Activated CD8-positive, alpha-beta memory T cell treated with anti-CD3 and anti-CD28 coated beads for 1 hour (primary cell): ENCODE data around the gene FLYWCH2.

Source experiments
- DNase-seq, 2 donors: peaks; one replicate each; pipeline ENCODE4 v3.0.0-alpha.2; 2020; ENCODE audit warnings: low read depth in 1 of 2; ENCODE audit errors: extremely low read depth in 1 of 2

The FLYWCH2 gene, protein sequence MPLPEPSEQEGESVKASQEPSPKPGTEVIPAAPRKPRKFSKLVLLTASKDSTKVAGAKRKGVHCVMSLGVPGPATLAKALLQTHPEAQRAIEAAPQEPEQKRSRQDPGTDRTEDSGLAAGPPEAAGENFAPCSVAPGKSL

DNA sequence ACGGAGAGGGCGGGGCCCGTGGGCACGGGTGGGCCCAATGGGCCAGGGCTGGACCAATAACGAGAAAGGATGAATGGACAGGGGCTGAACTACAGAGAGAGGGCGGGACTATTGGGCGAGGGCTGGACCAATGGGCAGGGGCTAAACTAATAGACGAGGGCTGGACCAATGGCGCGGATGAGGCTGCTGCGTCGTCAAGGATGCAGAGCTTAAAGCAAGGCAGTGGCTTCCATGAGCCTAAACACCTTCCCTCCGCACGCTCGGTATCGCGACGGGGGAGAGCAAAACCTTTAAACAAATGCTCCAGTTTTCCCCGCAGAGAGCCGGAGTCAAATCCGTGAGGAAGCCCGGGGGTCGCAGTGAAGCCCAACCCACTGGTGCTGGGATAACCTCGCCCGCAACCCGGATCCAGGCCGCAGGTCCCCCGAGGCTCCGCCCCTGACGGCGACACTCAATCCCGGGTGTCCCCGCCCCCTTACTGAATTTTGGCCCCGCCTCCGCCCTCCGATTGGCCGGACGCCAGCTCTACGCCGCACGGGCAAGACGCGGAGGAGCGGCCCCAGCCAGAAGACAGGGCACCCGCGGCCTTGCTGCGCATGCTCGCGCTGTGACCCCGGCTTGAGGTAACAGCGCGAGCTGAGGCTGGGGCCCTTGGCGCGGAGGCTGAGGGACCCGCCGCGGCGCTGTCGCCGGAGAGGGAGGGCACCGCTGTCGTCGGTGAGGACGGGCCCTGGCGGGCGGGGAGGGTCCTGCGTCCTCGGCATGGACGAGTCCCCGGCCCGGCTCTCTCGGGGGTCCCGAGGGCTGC, at the start of gene FLYWCH2:
TSS of gene FLYWCH2 (plus strand) at position 566 of the 808 bp plus-strand sequence. CDS start 13,235 bp downstream, outside the sequence.
- DNase-seq = peak; percentile 98 to 99

DNA sequence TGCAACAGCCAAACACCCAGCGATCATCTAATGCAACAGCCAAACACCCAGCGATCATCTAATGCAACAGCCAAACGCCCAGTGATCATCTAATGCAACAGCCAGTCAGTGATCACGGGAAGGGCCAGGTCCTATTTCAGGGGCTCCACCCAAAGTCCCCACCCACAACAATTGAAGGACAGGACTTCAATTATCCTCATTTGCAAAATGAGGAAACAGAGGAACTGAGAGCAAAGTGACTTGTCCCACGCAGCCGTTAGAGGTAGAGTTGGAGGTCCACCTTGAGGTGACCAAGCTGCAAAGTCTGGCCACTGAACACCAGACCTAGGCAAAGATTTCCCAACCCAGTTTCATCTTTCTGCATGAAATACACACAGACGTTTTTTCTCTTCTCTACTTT, 49.2 kb upstream of the FLYWCH2 start:
- DNase-seq = no peak

DNA sequence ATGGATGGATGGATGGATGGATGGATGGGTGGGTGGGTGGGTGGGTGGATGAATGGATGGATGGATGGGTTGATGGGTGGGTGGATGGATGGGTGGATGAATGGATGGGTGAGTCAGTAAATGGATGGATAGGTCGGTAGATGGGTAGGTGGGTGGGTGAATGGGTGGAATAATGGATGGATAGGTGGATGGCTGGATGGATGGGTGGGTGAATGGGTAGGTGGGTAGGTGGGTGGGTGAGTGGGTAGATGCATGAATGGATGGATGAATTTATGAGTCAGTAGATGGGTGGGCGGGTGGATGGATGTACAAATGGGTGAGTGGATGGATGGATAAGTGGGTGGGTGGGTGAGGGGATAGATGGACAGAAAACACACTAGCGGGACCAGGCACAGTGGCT, 48.0 kb upstream of the FLYWCH2 start:
- no peak for DNase-seq

- no peak for DNase-seq
Observed at GRCh38 chr16:2835638-2836493, 47.1 kb upstream of the FLYWCH2 start.

DNA sequence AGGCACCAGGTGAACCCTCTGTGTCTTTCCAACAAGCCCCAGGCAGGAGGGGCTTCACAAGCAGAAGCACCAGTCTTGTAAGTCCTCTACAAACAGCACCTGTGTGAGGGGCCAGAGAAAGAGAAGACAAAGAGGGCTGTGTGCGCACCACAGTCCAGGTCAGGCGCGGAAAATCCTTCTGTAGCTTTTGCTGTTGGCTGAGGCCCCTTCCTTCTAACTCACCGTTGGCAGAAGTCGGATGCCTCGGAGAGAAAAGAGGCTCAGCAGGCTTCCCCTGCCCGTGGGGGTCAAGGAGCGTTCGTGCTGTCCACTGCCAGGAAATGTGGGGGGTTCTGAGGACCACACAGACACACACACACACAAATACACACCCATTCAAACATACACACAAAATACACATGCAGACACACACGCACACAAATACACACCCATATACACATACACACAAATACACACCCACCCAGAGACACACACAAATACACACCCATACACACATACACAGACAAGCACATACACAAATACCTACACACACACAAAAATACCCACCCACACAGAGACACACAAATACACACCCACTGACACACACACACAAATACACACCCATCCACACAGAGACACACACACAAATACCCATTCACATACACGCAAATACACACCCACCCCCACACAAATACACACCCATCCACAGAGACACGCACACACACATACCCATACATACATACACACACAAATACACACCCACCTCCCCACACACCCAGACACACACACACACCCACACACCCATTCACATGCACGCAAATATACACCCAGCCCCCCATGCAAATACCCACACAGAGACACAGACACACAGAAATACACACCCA, 46.1 kb upstream of the FLYWCH2 start:
- no peak for DNase-seq

GRCh38 chr16:2838928-2839327, 44.1 kb upstream of the FLYWCH2 start:
- peak; percentile 31 to 38 for DNase-seq

DNA sequence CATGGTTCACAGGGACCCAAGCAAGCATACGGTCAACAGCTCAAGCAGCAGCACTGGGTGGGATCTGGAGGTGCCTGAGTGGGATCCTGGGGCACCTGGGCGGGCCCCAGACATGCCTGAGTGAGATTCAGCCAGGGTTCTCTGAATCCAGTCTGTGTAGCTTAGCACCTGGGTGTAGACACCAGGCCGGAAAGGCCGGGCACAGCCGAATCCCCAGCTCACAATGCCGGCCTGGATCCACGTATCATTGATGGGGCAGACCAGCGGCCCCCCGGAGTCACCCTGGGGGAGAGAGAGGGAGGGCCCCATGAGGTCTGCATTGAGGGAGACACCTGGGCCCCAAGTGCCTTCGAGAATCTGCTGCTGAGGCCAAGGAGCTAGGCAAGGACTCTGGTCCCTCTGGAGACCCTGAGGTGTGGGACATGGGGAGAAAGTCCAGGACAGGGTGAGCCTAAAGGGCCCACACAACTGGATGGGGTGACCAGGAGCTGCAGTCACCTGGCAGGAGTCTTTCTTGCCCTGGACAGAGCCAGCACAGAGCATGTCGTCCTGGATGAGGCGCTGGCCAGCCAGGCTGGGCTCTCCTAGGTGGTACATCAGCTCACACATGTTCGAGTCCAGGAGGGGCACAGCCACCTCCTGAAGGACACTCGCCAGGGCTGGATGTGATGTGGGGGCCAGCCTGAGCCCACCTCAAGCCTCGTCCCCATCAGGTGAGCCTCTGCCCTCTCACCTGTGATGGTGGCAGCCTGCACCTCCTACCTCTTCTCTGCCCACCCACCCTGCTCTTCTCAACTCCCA, 43.2 kb upstream of the FLYWCH2 start:
- no peak for DNase-seq

DNA sequence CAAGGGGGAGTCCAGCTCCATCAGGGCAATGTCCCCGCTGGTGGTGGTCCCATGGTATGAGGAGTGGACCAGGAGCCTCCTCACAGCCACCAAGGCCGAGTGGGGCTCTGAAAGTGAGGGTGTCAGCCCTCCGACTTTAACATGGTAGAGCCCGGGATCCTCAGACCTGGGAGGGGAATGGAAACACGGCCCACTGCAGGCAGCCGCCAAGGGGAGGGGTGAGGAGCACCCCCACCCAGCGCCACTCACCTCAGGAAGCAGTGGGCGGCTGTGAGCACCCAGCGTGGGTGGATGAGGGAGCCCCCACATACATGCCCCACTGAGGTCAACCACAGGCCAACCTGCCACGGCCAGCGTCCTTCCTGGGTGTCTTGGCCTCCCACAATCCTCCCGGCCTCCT, 42.1 kb upstream of the FLYWCH2 start:
- DNase-seq = no peak

- no peak for DNase-seq
Observed at GRCh38 chr16:2841606-2842339, 41.2 kb upstream of the FLYWCH2 start.

DNA sequence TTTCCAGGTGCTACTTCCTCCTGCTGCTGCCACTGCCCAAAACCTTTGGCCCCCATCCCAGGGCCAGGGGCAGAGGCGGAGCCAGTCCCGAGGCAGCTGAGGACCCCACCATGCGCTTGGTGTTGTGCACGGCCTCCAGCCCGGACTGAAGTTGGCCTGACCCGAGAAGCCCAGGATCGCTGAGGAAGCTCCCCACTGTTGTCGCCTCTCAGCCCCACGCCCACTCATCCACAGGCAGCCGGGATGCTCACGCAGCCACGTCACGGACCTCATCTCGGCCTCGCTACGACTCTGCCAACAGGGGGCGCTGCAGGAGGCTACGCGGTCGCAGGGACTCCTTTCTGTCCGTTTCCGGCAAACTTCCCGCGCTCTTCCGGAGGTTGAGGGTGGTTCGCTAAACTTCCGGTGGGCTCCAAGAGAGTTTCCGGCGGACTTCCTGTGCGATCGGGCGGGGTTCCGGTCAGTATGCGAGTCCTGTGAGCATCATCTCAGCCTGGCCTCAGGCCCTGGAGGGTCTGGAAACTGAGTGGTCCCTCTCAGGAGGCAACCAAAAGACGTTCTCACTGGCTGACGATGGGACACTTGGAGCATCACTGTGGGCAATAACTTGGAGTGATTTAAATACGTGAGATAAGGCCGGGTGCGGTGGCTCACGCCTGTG, 40.5 kb upstream of the FLYWCH2 start:
- peak; percentile 39 to 53 for DNase-seq

- DNase-seq = no peak
Observed at GRCh38 chr16:2843526-2843925, 39.5 kb upstream of the FLYWCH2 start.

DNA sequence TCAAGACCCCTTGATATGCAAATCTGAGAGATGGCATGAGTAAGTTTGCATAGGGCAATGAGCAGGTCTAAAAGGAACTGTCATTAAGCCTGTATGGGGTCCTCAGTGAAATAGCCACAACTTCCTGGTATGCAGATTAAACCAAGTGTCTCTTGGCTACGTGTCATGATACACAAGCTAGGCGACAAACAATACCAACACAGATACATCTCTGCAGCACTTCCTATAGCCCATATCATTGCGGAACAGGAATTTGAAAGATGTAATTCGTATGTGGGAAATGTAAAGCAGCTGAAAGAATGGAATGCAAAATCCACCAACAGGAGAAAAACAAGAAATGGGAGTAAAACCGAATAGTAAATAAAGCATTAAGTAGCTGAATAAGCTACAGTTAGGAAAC, 37.9 kb upstream of the FLYWCH2 start:
- no peak for DNase-seq

DNA sequence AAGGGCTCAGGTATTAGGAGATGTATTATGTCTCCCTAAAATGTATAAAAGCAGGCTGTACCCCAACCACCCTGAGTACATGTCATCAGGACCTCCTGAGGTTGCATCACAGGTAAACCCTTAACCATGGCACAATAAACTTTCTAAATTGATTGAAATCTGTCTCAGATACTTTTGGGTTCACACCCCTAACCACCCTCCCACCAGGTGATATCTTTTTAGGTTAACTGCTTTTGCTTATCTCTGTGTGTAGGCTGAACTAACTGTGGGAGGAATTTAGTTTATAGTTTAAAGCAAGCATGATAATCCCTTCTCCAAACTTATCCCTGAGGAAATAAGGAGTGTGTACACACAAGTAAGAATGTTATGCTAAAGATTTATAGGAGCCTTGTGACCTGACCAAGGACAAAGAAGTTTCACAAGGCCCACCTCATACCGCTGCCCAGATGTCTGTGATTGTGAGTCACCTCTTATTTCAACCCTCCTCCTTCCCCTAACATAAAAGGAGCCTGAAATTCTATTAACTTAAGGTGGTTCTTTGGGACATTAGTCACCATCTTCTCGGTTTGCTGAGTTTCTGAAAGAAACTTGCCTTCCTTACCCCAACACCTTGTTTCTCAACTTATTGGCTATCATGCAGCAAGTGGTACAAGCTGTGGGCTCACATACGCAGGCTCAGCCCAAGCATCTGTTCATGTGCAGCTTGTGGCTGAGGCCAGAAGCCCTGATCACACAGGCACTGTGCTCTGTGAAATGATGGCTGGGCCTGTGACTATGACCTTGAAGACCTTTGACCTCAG, 36.3 kb upstream of the FLYWCH2 start:
- DNase-seq = no peak

GRCh38 chr16:2848933-2849725, 33.9 kb upstream of the FLYWCH2 start:
- DNase-seq = no peak

- DNase-seq = no peak
Observed at GRCh38 chr16:2852003-2852730, 30.8 kb upstream of the FLYWCH2 start.

- DNase-seq = no peak
Observed at GRCh38 chr16:2852731-2853507, 30.1 kb upstream of the FLYWCH2 start.
